Liver (tissue), 9 donors: ENCODE results near the gene LILRA5. TPM values are rescaled to one million over a fixed set of nuclear protein-coding genes. Genes with fewer than 3 reads are reported as not detected.

Source experiments
- DNase-seq: peaks from one replicate; pipeline ENCODE4 v3.0.0-alpha.2; 2017; ENCODE audit warnings: low spot score
- H3K27ac ChIP-seq, 2 donors: one replicate each; pipeline ENCODE4 v1.7.0; 2013; ENCODE audit warnings: inconsistent platforms in 2 of 2, low read length in 2 of 2, control low read depth in 1 of 2, low read depth in 1 of 2, mild to moderate bottlenecking in 1 of 2
- H3K27me3 ChIP-seq, 4 donors: one replicate each; pipeline versions ENCODE4 v1.6.1 to v1.7.0; 2013; ENCODE audit warnings: low read length in 3 of 4, inconsistent platforms in 1 of 4, mild to moderate bottlenecking in 1 of 4, moderate library complexity in 1 of 4; ENCODE audit not compliant: control insufficient read depth in 4 of 4, insufficient read depth in 4 of 4
- H3K36me3 ChIP-seq, 4 donors: one replicate each; pipeline versions ENCODE4 v1.6.1 to v1.7.0; 2013; ENCODE audit warnings: low read length in 3 of 4, mild to moderate bottlenecking in 3 of 4, low read depth in 1 of 4, moderate library complexity in 1 of 4; ENCODE audit not compliant: control insufficient read depth in 4 of 4, insufficient read depth in 3 of 4
- H3K4me1 ChIP-seq, 4 donors: one replicate each; pipeline versions ENCODE4 v1.6.1 to v1.7.0; 2013; ENCODE audit warnings: low read length in 3 of 4, mild to moderate bottlenecking in 3 of 4, moderate library complexity in 1 of 4; ENCODE audit not compliant: control insufficient read depth in 4 of 4, insufficient read depth in 4 of 4
- H3K4me3 ChIP-seq, 3 donors: one replicate each; pipeline versions ENCODE4 v1.6.1 to v1.7.0; 2013; ENCODE audit warnings: low read length in 3 of 3, control low read depth in 1 of 3, low read depth in 1 of 3, mild to moderate bottlenecking in 1 of 3
- H3K9ac ChIP-seq, 2 donors: one replicate each; pipeline ENCODE4 v1.7.0; 2013; ENCODE audit warnings: low read length in 2 of 2, mild to moderate bottlenecking in 2 of 2, moderate library complexity in 2 of 2, control low read depth in 1 of 2, low read depth in 1 of 2
- H3K9me3 ChIP-seq, 4 donors: one replicate each; pipeline versions ENCODE4 v1.6.1 to v1.7.0; 2013; ENCODE audit warnings: low read length in 3 of 4; ENCODE audit not compliant: control insufficient read depth in 4 of 4
- EGR1 ChIP-seq, 2 donors: IDR thresholded peaks; 2 replicates each; pipeline ENCODE4 v1.6.1; 2016 to 2018; ENCODE audit warnings: antibody characterized with exemption in 2 of 2, low read depth in 2 of 2
- FOXA1 ChIP-seq: IDR thresholded peaks from 2 replicates; pipeline ENCODE4 v1.6.1; 2016; ENCODE audit warnings: antibody characterized with exemption
- FOXA2 ChIP-seq: IDR thresholded peaks from 2 replicates; pipeline ENCODE4 v1.6.1; 2016; ENCODE audit warnings: antibody characterized with exemption
- GABPA ChIP-seq, 2 donors: IDR thresholded peaks in 1 of 2; conservative IDR thresholded peaks in 1 of 2; 2 replicates each; pipeline ENCODE4 v1.6.1; 2016; ENCODE audit warnings: antibody characterized with exemption in 2 of 2, mild to moderate bottlenecking in 1 of 2, moderate library complexity in 1 of 2
- HNF4A ChIP-seq, 2 donors: conservative IDR thresholded peaks; 2 replicates each; pipeline ENCODE4 v1.6.1; 2016; ENCODE audit warnings: antibody characterized with exemption in 2 of 2, mild to moderate bottlenecking in 2 of 2
- HNF4G ChIP-seq: IDR thresholded peaks from 2 replicates; pipeline ENCODE4 v1.6.1; 2016; ENCODE audit warnings: antibody characterized with exemption
- JUND ChIP-seq, 2 donors: IDR thresholded peaks; 2 replicates each; pipeline ENCODE4 v1.6.1; 2016; ENCODE audit warnings: antibody characterized with exemption in 2 of 2
- NR2F2 ChIP-seq: IDR thresholded peaks from 2 replicates; pipeline ENCODE4 v1.6.1; 2016; ENCODE audit warnings: antibody characterized with exemption
- RAD21 ChIP-seq, 2 donors: IDR thresholded peaks; 2 replicates each; pipeline ENCODE4 v1.6.1; 2016; ENCODE audit warnings: antibody characterized with exemption in 2 of 2, mild to moderate bottlenecking in 2 of 2
- RXRA ChIP-seq, 2 donors: IDR thresholded peaks; 2 replicates each; pipeline ENCODE4 v1.6.1; 2017 to 2018; ENCODE audit warnings: antibody characterized with exemption in 2 of 2, mild to moderate bottlenecking in 1 of 2
- SP1 ChIP-seq: IDR thresholded peaks from 2 replicates; pipeline ENCODE4 v1.6.1; 2018; ENCODE audit warnings: antibody characterized with exemption, mild to moderate bottlenecking
- TAF1 ChIP-seq: conservative IDR thresholded peaks from 2 replicates; pipeline ENCODE4 v1.6.1; 2016; ENCODE audit warnings: antibody characterized with exemption, mild to moderate bottlenecking
- YY1 ChIP-seq: IDR thresholded peaks from 2 replicates; pipeline ENCODE4 v1.6.1; 2016; ENCODE audit warnings: antibody characterized with exemption, mild to moderate bottlenecking
- WGBS: extraction: QIAGEN DNeasy Blood & Tissue Kit; methylation state at CpG from one replicate; pipeline ENCODE4 v1.1.7; 2013; 5-methylcytosine and 5-hydroxymethylcytosine counted together
- polyA plus RNA-seq, 2 donors: library from polyadenylated mRNA; stranded (reverse) in 1 of 2; unstranded in 1 of 2; fragments of 200-250 nt in 1 of 2; fragments of >200 nt in 1 of 2; fragmentation: Nextera tagmentation in 1 of 2; extraction: Ambion mirVana in 1 of 2; gene quantifications; one replicate each; pipeline versions ENCODE4 v1.2.1 to v1.2.3, GENCODE V29; 2013 to 2015
- total RNA-seq, 2 donors: library from RNA; depleted of rRNA; stranded (reverse); fragments of >200 nt; gene quantifications; one replicate each; pipeline ENCODE4 v1.2.3, GENCODE V29; 2014
- TF ChIP-seq, protein P1 (sequence below): IDR thresholded peaks from 2 replicates; pipeline ENCODE4 v1.6.1; 2016; ENCODE audit warnings: antibody characterized with exemption, mild to moderate bottlenecking
- TF ChIP-seq, protein P2 (sequence below): IDR thresholded peaks from 2 replicates; pipeline ENCODE4 v1.6.1; 2016; ENCODE audit warnings: antibody characterized with exemption
- TF ChIP-seq, protein P3 (sequence below): fragments of 150-350 bp; IDR thresholded peaks from 2 replicates; pipeline ENCODE4 v1.5.1; 2017; ENCODE audit warnings: improper control_type of control experiment, low read depth, low read length; ENCODE audit not compliant: missing input control
- TF ChIP-seq, protein P4 (sequence below): IDR thresholded peaks from 2 replicates; pipeline ENCODE4 v1.6.1; 2016; ENCODE audit warnings: antibody characterized with exemption
- TF ChIP-seq, protein P5 (sequence below): IDR thresholded peaks from 2 replicates; pipeline ENCODE4 v1.6.1; 2016; ENCODE audit warnings: antibody characterized with exemption
- donor health status: healthy.
- donor health status: healthy.
- donor health status: healthy.
- donor health status: healthy.
- donor health status: healthy.

The LILRA5 gene
- total and polyA plus RNA-seq, 4 donors: 0.58 to 8.7 (median 4.6) TPM

DNA sequence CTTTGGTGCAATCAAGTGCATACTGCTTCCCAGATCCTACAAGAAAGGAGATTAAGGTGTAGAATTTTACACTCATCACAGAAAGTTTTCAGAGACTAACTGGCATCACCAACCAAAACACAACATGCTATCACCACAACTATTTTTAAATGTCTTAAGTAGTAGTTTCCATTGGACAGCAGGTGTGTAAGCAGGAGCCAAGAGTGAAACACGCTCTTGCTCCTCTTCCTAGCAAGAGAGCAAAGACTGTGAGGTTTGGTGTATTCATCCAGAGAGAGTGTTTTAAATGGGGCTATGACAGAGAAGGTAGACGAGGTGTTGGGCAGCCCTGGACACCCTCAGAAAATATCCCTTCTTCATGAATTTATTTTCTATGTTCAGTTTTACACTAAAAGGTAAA is 38.5 kb upstream of the LILRA5 start:
- DNase-seq: no peak
- no peak for TF ChIP-seq HNF4A (conservative IDR thresholded peaks at IDR 0.05)
- TF ChIP-seq, protein P1, sequence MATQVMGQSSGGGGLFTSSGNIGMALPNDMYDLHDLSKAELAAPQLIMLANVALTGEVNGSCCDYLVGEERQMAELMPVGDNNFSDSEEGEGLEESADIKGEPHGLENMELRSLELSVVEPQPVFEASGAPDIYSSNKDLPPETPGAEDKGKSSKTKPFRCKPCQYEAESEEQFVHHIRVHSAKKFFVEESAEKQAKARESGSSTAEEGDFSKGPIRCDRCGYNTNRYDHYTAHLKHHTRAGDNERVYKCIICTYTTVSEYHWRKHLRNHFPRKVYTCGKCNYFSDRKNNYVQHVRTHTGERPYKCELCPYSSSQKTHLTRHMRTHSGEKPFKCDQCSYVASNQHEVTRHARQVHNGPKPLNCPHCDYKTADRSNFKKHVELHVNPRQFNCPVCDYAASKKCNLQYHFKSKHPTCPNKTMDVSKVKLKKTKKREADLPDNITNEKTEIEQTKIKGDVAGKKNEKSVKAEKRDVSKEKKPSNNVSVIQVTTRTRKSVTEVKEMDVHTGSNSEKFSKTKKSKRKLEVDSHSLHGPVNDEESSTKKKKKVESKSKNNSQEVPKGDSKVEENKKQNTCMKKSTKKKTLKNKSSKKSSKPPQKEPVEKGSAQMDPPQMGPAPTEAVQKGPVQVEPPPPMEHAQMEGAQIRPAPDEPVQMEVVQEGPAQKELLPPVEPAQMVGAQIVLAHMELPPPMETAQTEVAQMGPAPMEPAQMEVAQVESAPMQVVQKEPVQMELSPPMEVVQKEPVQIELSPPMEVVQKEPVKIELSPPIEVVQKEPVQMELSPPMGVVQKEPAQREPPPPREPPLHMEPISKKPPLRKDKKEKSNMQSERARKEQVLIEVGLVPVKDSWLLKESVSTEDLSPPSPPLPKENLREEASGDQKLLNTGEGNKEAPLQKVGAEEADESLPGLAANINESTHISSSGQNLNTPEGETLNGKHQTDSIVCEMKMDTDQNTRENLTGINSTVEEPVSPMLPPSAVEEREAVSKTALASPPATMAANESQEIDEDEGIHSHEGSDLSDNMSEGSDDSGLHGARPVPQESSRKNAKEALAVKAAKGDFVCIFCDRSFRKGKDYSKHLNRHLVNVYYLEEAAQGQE: no peak
- Histone ChIP-seq H3K36me3 (no peaks in the 10 kb centered on the region), H3K27ac (no peak overlapping the region), H3K27me3 (peaks cover 0 to 7% (median 0%) of the 10 kb centered on the region in 4 donors), H3K4me3 (no peak overlapping the region), H3K9ac (no peak overlapping the region), H3K9me3 (no peaks in the 10 kb centered on the region), H3K4me1 (no peaks in the 10 kb centered on the region)
- WGBS: 37% methylated on average over 2 of the region's 2 CpGs

DNA sequence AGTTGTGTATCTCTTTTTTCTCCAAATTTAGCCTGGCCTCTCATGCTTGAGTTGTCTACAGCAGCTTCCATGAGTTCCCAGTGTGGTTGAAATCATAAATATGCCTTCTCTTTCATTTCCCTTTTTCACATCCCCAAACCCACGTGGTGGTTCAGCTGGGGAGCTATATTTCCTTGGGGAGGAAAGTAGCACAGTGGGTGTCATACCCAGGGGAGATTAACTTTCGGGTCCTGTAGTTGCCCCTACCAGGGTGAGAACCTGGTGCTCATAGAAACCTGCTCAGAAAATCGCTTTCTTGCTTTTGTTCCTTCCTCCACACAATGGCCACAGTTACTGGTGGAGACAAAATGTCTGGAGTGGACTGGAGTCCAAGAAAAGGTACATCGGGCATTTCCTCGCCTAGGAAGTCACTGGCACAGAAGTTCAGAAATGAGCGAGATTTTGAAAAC is 33.0 kb upstream of the LILRA5 start:
- H3K4me3 ChIP-seq: no peak overlapping the region

More for the DNA sequence above, 33.0 kb upstream of the LILRA5 start:
- no peak overlapping the region for H3K9ac ChIP-seq
- H3K27me3 ChIP-seq: no peaks in the 10 kb centered on the region
- DNase-seq: no peak
- H3K27ac ChIP-seq: no peak overlapping the region
- TF ChIP-seq FOXA1 (no peak), YY1 (no peak), RXRA (IDR thresholded peaks at IDR 0.05) (no peak), FOXA2 (no peak), RAD21 (IDR thresholded peaks at IDR 0.05) (no peak), EGR1 (IDR thresholded peaks at IDR 0.05; ENCODE audit: low read depth in 2 of 2) (no peak), HNF4G (no peak), TAF1 (no peak), NR2F2 (no peak), SP1 (no peak), JUND (IDR thresholded peaks at IDR 0.05) (no peak), GABPA (IDR thresholded peaks at IDR 0.05 in 1 of 2, conservative IDR thresholded peaks at IDR 0.05 in 1 of 2) (no peak)
- TF ChIP-seq, protein P2, sequence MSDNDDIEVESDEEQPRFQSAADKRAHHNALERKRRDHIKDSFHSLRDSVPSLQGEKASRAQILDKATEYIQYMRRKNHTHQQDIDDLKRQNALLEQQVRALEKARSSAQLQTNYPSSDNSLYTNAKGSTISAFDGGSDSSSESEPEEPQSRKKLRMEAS: no peak
- TF ChIP-seq, protein P3, sequence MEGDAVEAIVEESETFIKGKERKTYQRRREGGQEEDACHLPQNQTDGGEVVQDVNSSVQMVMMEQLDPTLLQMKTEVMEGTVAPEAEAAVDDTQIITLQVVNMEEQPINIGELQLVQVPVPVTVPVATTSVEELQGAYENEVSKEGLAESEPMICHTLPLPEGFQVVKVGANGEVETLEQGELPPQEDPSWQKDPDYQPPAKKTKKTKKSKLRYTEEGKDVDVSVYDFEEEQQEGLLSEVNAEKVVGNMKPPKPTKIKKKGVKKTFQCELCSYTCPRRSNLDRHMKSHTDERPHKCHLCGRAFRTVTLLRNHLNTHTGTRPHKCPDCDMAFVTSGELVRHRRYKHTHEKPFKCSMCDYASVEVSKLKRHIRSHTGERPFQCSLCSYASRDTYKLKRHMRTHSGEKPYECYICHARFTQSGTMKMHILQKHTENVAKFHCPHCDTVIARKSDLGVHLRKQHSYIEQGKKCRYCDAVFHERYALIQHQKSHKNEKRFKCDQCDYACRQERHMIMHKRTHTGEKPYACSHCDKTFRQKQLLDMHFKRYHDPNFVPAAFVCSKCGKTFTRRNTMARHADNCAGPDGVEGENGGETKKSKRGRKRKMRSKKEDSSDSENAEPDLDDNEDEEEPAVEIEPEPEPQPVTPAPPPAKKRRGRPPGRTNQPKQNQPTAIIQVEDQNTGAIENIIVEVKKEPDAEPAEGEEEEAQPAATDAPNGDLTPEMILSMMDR: no peak
- TF ChIP-seq, protein P4, sequence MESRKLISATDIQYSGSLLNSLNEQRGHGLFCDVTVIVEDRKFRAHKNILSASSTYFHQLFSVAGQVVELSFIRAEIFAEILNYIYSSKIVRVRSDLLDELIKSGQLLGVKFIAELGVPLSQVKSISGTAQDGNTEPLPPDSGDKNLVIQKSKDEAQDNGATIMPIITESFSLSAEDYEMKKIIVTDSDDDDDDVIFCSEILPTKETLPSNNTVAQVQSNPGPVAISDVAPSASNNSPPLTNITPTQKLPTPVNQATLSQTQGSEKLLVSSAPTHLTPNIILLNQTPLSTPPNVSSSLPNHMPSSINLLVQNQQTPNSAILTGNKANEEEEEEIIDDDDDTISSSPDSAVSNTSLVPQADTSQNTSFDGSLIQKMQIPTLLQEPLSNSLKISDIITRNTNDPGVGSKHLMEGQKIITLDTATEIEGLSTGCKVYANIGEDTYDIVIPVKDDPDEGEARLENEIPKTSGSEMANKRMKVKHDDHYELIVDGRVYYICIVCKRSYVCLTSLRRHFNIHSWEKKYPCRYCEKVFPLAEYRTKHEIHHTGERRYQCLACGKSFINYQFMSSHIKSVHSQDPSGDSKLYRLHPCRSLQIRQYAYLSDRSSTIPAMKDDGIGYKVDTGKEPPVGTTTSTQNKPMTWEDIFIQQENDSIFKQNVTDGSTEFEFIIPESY: no peak
- TF ChIP-seq, protein P1: no peak
- TF ChIP-seq, protein P5, sequence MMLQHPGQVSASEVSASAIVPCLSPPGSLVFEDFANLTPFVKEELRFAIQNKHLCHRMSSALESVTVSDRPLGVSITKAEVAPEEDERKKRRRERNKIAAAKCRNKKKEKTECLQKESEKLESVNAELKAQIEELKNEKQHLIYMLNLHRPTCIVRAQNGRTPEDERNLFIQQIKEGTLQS: no peak
- no peaks in the 10 kb centered on the region for H3K36me3 ChIP-seq
- WGBS: 66% methylated on average over 6 of the region's 6 CpGs
- H3K9me3 ChIP-seq: no peaks in the 10 kb centered on the region
- no peaks in the 10 kb centered on the region for H3K4me1 ChIP-seq
